ENCODE data around the gene LRP8.

DNA sequence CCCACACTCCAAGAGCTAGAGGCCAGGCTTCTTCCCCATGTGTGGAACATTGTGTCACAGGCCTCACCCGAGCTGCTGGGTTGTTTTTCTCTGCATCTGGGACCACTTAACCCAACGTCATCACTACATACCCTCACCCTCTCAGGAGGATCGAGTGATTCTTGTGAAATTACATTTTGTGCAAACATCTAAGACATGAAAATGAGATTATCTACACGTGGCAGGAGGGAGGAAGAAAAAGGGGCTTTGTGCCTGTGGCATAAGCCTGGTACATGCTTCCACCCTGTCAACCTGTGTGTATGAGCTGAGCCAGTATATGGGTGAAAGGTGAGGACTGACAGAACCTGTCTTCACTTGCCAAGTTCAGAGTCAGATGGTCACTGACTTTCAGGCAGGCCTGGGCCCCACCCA lies 129.6 kb downstream of the LRP8 start:
- TF ChIP-seq, protein P1, sequence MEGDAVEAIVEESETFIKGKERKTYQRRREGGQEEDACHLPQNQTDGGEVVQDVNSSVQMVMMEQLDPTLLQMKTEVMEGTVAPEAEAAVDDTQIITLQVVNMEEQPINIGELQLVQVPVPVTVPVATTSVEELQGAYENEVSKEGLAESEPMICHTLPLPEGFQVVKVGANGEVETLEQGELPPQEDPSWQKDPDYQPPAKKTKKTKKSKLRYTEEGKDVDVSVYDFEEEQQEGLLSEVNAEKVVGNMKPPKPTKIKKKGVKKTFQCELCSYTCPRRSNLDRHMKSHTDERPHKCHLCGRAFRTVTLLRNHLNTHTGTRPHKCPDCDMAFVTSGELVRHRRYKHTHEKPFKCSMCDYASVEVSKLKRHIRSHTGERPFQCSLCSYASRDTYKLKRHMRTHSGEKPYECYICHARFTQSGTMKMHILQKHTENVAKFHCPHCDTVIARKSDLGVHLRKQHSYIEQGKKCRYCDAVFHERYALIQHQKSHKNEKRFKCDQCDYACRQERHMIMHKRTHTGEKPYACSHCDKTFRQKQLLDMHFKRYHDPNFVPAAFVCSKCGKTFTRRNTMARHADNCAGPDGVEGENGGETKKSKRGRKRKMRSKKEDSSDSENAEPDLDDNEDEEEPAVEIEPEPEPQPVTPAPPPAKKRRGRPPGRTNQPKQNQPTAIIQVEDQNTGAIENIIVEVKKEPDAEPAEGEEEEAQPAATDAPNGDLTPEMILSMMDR (conservative IDR thresholded peaks at IDR 0.05) = no peak
- TF ChIP-seq ZFX (IDR thresholded peaks at IDR 0.05) = no peak
